A673 (cell line): Measurements from ENCODE around the gene TSPAN4. TPM values are rescaled to one million over a fixed set of nuclear protein-coding genes. Genes with fewer than 3 reads are reported as not detected.

ENCODE experiments used
- BruUV-seq: library from RNA; stranded (reverse); fragments of 400-500 nt; replicated peaks from 2 replicates; lab custom pipeline; 2021; lab: Mats Ljungman, UMichigan
- CTCF ChIA-PET: fragments of 300-600 bp; sonication (Branson Sonifier 250); formaldehyde crosslinking; loops from one replicate; lab custom pipeline; 2022; ENCODE audit warnings: antibody characterized with exemption; lab: Charles Lee
- POLR2A ChIA-PET: fragments of 300-600 bp; sonication (Branson Sonifier 250); formaldehyde crosslinking; loops from one replicate; lab custom pipeline; 2022; ENCODE audit warnings: antibody characterized with exemption; ENCODE audit not compliant: low non-redundant PET; lab: Charles Lee
- DNase-seq: peaks from one replicate; pipeline ENCODE4 v3.0.0-alpha.2; 2015; ENCODE audit warnings: low spot score
- H3K27ac ChIP-seq: fragments of 200-600 bp; sonication (generic); 2 replicates; pipeline ENCODE4 v1.5.1; 2016; ENCODE audit warnings: mixed run types, low read depth, mild to moderate bottlenecking, mixed read lengths, antibody characterized with exemption, low read length; ENCODE audit not compliant: poor library complexity, severe bottlenecking
- H3K27me3 ChIP-seq: fragments of 200-600 bp; sonication (generic); replicated peaks from 2 replicates; pipeline ENCODE4 v1.6.1; 2017; ENCODE audit warnings: mixed run types, low read depth, mild to moderate bottlenecking, mixed read lengths, antibody characterized with exemption, low read length; ENCODE audit not compliant: insufficient read depth, poor library complexity
- H3K36me3 ChIP-seq: fragments of 200-600 bp; sonication (generic); 2 replicates; pipeline ENCODE4 v1.6.1; 2016; ENCODE audit warnings: mixed run types, mild to moderate bottlenecking, mixed read lengths, antibody characterized with exemption, low read length; ENCODE audit not compliant: insufficient read depth, poor library complexity, severe bottlenecking
- H3K4me1 ChIP-seq: fragments of 200-600 bp; sonication (generic); 2 replicates; pipeline ENCODE4 v1.6.1; 2017; ENCODE audit warnings: mixed run types, mild to moderate bottlenecking, mixed read lengths, antibody characterized with exemption, low read length; ENCODE audit not compliant: insufficient read depth, poor library complexity, severe bottlenecking
- H3K4me3 ChIP-seq: fragments of 200-600 bp; sonication (generic); 2 replicates; pipeline ENCODE4 v1.5.1; 2016; ENCODE audit warnings: low read depth, mixed run types, mild to moderate bottlenecking, mixed read lengths, low read length; ENCODE audit not compliant: poor library complexity, severe bottlenecking
- H3K9me3 ChIP-seq: fragments of 200-600 bp; sonication (generic); 2 replicates; pipeline ENCODE4 v1.6.1; 2016; ENCODE audit warnings: mixed run types, low read depth, mild to moderate bottlenecking, mixed read lengths, antibody characterized with exemption, low read length; ENCODE audit not compliant: poor library complexity, severe bottlenecking
- CTCF ChIP-seq: fragments of 300-800, 200-600 bp; sonication (generic); conservative IDR thresholded peaks from 2 replicates; pipeline ENCODE4 v1.5.1; 2017; ENCODE audit warnings: low read depth, mild to moderate bottlenecking, antibody characterized with exemption, low read length, moderate library complexity, mixed read lengths
- EZH2 ChIP-seq: fragments of 200-600 bp; sonication (generic); IDR thresholded peaks from 2 replicates; pipeline ENCODE4 v1.6.1; 2017; ENCODE audit warnings: borderline replicate concordance, low read depth, mild to moderate bottlenecking, mixed read lengths, antibody characterized with exemption, low read length; ENCODE audit not compliant: poor library complexity, severe bottlenecking
- intact Hi-C: fragments of 100-400 bp; cut with micrococcal nuclease; formaldehyde crosslinking; loops from one replicate; pipeline ENCODE4 v1.10.0; 2022; ENCODE audit not compliant: unreplicated experiment
- total RNA-seq: library from RNA; stranded (reverse); gene quantifications from 2 replicates; pipeline ENCODE4 v1.2.3, GENCODE V29; 2021

TSPAN4 gene
- total RNA-seq, 1 experiment from 2014 or later, result 17.5 TPM

GRCh38 chr11:821512-822371 is 20.9 kb upstream of the TSPAN4 start:
- Histone ChIP-seq H3K4me1 (peaks cover 6% of the 10 kb centered on the region), H3K27me3 (no peaks in the 10 kb centered on the region), H3K27ac (no peak overlapping the region), H3K4me3 (no peak overlapping the region), H3K9me3 (no peaks in the 10 kb centered on the region), H3K36me3 (peaks cover 4% of the 10 kb centered on the region)
- no peak for DNase-seq
- intact Hi-C loops, result no loop called here
- ChIA-PET CTCF (no interaction called here), POLR2A (no interaction called here)
- TF ChIP-seq CTCF (no peak), EZH2 (no peak)
- BruUV-seq, result no TSS peak

- Histone ChIP-seq H3K36me3 (peaks cover 4% of the 10 kb centered on the region), H3K27ac (no peak overlapping the region), H3K27me3 (no peaks in the 10 kb centered on the region), H3K4me1 (peaks cover 14% of the 10 kb centered on the region), H3K4me3 (no peak overlapping the region), H3K9me3 (no peaks in the 10 kb centered on the region)
- intact Hi-C loops, result no loop called here
- TF ChIP-seq CTCF (no peak), EZH2 (no peak)
- DNase-seq, result no peak
- CTCF ChIA-PET, result no interaction called here
- POLR2A ChIA-PET, result no interaction called here
- BruUV-seq, result no TSS peak
These were observed 19.0 kb upstream of the TSPAN4 start for GRCh38 chr11:823441-824291.

- BruUV-seq, result no TSS peak
- Histone ChIP-seq H3K27ac (no peak overlapping the region), H3K27me3 (no peaks in the 10 kb centered on the region), H3K36me3 (peaks cover 4% of the 10 kb centered on the region), H3K4me1 (peaks cover 10% of the 10 kb centered on the region), H3K4me3 (no peak overlapping the region), H3K9me3 (no peaks in the 10 kb centered on the region)
- no peak for TF ChIP-seq CTCF
- TF ChIP-seq EZH2, result no peak
- no peak for DNase-seq
- ChIA-PET POLR2A (no interaction called here), CTCF (no interaction called here)
- intact Hi-C loops, result no loop called here
These were observed 18.3 kb upstream of the TSPAN4 start for GRCh38 chr11:824292-824880.
